ENCODE measurements around the gene SDCCAG8. TPM values are rescaled to one million over a fixed set of nuclear protein-coding genes. Genes with fewer than 3 reads are reported as not detected.
A peak's percentile ranks its signal among the peaks of the same experiment; 100 is the strongest.

The SDCCAG8 gene
- total and polyA plus RNA-seq, 4 donors: 8.5 to 25.8 (median 17.5) TPM

- H3K4me3 ChIP-seq (ENCODE audit: low read depth in 1 of 3, low read length in 3 of 3): no peak overlapping the region
Observed at GRCh38 chr1:243496187-243496646, 240.4 kb downstream of the SDCCAG8 start.

GRCh38 chr1:243496806-243497205, 241.0 kb downstream of the SDCCAG8 start:
- H3K4me1 ChIP-seq (ENCODE audit: control insufficient read depth in 4 of 4, insufficient read depth in 4 of 4, low read length in 3 of 4): peaks cover 0 to 20% (median 6%) of the 10 kb centered on the region in 4 donors
- WGBS: 96% methylated on average over 11 of the region's 11 CpGs
- no peak for DNase-seq (ENCODE audit: low spot score)
- H3K9ac ChIP-seq (ENCODE audit: low read depth in 1 of 2, low read length in 2 of 2): no peak overlapping the region
- no peaks in the 10 kb centered on the region for H3K9me3 ChIP-seq (ENCODE audit: control insufficient read depth in 4 of 4, low read length in 3 of 4)
- no peak overlapping the region for H3K4me3 ChIP-seq (ENCODE audit: low read depth in 1 of 3, low read length in 3 of 3)
- TF ChIP-seq ZBTB33 (IDR thresholded peaks at IDR 0.05) (no peak), GABPA (IDR thresholded peaks at IDR 0.05 in 1 of 2, conservative IDR thresholded peaks at IDR 0.05 in 1 of 2) (no peak), YY1 (IDR thresholded peaks at IDR 0.05) (no peak), HNF4G (IDR thresholded peaks at IDR 0.05) (no peak)
- peak overlapping the region; percentile 92 for H3K27ac ChIP-seq (ENCODE audit: low read depth in 1 of 2, low read length in 2 of 2)
- no peaks in the 10 kb centered on the region for H3K36me3 ChIP-seq (ENCODE audit: control insufficient read depth in 4 of 4, insufficient read depth in 3 of 4, low read depth in 1 of 4, low read length in 3 of 4)
- no peaks in the 10 kb centered on the region for H3K27me3 ChIP-seq (ENCODE audit: control insufficient read depth in 4 of 4, insufficient read depth in 4 of 4, low read length in 3 of 4)

More at GRCh38 chr1:243496187-243496646, 240.4 kb downstream of the SDCCAG8 start:
- H3K9ac ChIP-seq (ENCODE audit: low read depth in 1 of 2, low read length in 2 of 2): peak overlapping the region; percentile 51 to 76
- 45% methylated on average over 19 of the region's 19 CpGs for WGBS
- peak overlapping the region; percentile 92 for H3K27ac ChIP-seq (ENCODE audit: low read depth in 1 of 2, low read length in 2 of 2)
- TF ChIP-seq RAD21 (IDR thresholded peaks at IDR 0.05) (no peak), NR2F2 (IDR thresholded peaks at IDR 0.05) (no peak), HNF4A (conservative IDR thresholded peaks at IDR 0.05) (no peak), JUND (IDR thresholded peaks at IDR 0.05) (no peak), TAF1 (conservative IDR thresholded peaks at IDR 0.05) (no peak), HNF4G (IDR thresholded peaks at IDR 0.05) (no peak), RXRA (IDR thresholded peaks at IDR 0.05) (no peak), FOXA2 (IDR thresholded peaks at IDR 0.05) (no peak), GABPA (IDR thresholded peaks at IDR 0.05 in 1 of 2, conservative IDR thresholded peaks at IDR 0.05 in 1 of 2) (no peak), YY1 (IDR thresholded peaks at IDR 0.05) (no peak), ATF3 (IDR thresholded peaks at IDR 0.05) (no peak), REST (IDR thresholded peaks at IDR 0.05) (no peak)
- H3K9me3 ChIP-seq (ENCODE audit: control insufficient read depth in 4 of 4, low read length in 3 of 4): no peaks in the 10 kb centered on the region
- peaks cover 0 to 20% (median 6%) of the 10 kb centered on the region in 4 donors for H3K4me1 ChIP-seq (ENCODE audit: control insufficient read depth in 4 of 4, insufficient read depth in 4 of 4, low read length in 3 of 4)
- no peak for DNase-seq (ENCODE audit: low spot score)
- H3K27me3 ChIP-seq (ENCODE audit: control insufficient read depth in 4 of 4, insufficient read depth in 4 of 4, low read length in 3 of 4): no peaks in the 10 kb centered on the region
- no peaks in the 10 kb centered on the region for H3K36me3 ChIP-seq (ENCODE audit: control insufficient read depth in 4 of 4, insufficient read depth in 3 of 4, low read depth in 1 of 4, low read length in 3 of 4)
